Stimulated activated CD4-positive, alpha-beta T cell treated with anti-CD3 and anti-CD28 coated beads, Interleukin-12 subunit alpha, Interleukin-12 subunit beta, amount 100 ng/mL, for 4 hours (primary cell): ENCODE measurements around the gene TARS2.

Experiments used
- DNase-seq: peaks from one replicate; pipeline ENCODE4 v3.0.0-alpha.2; 2020

Gene TARS2

GRCh38 chr1:150511551-150511950 lies 24.3 kb downstream of the TARS2 start:
- no peak for DNase-seq

DNA sequence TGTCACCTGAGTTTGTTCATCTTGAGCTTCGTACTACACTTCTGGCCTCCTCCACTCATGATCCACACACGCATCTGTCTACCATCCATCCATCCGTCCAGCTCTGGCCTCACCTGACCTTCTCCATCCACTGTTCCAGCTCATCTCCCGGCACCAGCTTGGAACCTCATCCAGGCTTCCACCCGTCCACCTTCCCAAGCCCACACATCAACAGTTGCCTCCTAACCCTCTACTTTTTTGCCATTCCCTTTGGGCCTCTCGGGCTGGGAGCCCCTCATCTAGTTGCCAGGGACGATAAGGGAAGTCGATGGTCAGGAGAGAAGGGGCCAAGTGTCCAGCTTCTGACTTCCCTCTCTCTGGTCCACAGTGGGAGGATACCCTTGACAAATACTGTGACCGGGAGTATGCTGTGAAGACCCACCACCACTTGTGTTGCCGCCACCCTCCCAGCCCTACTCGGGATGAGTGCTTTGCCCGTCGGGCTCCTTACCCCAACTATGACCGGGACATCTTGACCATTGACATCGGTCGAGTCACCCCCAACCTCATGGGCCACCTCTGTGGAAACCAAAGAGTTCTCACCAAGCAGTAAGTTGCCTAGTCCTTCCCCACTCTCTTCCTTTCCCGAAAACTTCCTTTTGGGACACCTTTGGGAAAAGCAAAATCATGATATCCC lies 24.9 kb downstream of the TARS2 start:
- DNase-seq: no peak

GRCh38 chr1:150512846-150513245 lies 25.6 kb downstream of the TARS2 start:
- DNase-seq: no peak

GRCh38 chr1:150513351-150513791 lies 26.2 kb downstream of the TARS2 start:
- DNase-seq: no peak

- DNase-seq: no peak
Observed at GRCh38 chr1:150514260-150514659, 27.0 kb downstream of the TARS2 start.

- peak; percentile 4 for DNase-seq
Observed at GRCh38 chr1:150514913-150515327, 27.7 kb downstream of the TARS2 start.

DNA sequence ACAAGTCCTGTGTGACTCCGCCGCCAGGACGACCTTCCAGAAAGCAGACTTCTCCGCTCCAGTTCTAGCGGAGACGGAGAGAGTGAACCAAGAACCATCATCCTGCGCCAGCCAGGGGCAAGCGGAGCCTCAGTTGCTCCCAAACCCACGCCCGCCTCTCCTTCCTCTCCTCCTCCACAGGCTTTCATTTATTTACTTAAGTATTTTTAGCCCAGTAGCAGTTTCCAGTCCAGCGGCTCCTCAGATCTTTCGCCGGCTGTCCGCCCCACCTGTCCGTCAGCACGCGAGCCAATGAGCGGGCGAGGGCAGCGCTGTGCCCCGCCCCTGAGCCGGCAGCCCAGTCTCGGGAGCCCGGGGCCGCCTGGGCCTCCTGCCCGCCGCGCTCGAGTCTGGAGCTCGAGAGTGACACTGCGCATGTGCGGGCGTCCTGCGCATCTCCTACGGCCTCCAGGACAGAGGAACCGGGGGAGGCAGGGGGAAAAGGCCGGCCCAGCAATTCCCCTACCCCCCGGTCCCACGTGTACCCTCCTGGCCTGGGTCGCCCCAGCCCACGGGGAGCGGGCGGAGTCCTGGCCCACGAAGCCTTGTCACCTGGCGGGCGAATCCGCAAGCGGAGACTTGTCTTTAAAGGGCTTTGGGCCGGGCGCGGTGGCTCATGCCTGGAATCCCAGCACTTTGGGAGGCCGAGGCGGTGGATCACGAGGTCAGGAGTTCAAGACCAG lies 28.3 kb downstream of the TARS2 start, which contains the start of gene FALEC:
TSS of gene FALEC (plus strand) at position 425 of the 722 bp plus-strand sequence.
- peak; percentile 89 for DNase-seq

DNA sequence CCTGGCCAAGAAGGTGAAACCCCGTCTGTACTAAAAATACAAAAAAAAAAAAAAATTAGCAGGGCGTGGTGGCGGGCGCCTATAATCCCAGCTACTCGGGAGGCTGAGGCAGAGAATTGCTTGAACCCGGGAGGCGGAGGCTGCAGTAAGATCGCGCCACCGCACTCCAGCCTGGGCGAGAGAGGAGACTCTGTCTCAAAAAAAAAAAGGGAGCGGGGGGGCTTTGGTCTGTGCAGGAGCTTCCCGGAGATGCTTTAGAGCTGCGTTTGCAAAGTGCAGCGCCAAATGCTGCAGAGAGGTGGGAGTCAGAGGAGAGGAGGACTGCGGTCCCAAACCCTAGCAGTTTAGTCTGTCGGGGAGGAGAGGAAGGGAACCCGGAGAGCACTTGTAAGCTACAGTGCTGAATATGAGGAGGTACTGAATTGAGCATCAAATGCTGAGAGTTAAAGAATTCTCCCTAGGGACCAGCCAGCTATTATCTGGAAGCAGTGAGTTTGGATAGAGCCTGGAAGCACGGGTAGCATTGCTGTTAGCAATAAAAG lies 28.9 kb downstream of the TARS2 start:
- no peak for DNase-seq

- DNase-seq: no peak
Observed at GRCh38 chr1:150516616-150517015, 29.4 kb downstream of the TARS2 start.

GRCh38 chr1:150521196-150521968 lies 34.2 kb downstream of the TARS2 start:
- no peak for DNase-seq

DNA sequence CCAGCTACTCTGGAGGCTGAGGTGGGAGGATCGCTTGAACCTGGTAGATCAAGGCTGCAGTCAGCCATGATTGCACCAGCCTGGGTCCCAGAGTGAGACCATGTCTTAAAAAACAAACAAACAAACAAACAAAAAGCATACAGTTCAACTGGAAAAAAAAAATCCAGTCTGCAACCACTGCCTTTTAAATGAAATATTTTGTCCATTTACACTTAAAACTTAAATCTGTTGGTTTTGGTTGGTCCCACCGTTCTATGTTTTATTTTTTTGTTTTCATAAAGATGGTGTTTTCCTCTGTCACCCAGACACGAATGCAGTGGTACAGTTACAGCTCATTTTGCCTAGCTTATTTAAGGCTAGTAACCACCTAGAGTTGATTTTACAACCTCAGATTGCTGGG lies 38.1 kb downstream of the TARS2 start:
- no peak for DNase-seq

DNA sequence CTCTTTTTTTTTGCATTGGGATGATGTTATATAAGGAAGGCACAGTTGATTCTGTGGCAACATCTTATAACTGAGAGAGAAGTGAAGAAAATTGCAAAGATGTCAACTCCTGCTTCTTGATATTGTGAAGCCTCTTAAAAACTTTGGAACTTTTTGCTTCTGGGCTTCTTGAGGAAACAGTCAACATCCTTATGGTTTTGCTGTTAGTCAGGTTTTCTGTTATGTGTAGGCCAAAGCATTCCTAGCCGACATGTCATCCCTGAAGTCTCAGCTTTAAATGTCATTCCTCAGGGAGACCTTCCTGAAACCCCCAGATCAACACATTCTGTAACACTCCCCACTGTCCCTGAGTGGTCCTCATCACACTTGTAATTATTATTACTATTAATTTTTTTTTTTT lies 41.0 kb downstream of the TARS2 start:
- DNase-seq: no peak

DNA sequence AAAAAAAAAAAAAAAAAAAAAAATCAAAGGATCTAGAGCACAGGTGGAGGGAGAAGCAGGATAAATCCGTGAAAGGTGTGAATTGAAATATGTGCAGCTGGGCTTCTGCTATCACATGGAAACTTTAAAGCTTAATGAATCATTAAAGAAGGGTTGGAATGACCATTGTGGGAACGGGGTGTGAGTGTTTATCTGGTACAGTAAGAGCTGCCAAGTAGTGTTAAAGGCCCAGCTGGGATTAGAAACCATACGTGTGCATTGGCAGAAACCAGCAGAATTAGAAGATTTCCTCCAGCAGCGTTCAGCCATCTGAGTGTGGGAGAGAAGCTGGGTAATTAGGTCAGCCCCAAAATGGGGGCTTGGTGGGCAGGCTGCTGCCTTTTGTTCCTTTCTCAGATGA lies 41.8 kb downstream of the TARS2 start:
- no peak for DNase-seq

GRCh38 chr1:150530491-150531159 lies 43.4 kb downstream of the TARS2 start:
- DNase-seq: no peak

- no peak for DNase-seq
Observed at GRCh38 chr1:150532860-150533259, 45.6 kb downstream of the TARS2 start.

- no peak for DNase-seq
Observed at GRCh38 chr1:150534002-150534401, 46.8 kb downstream of the TARS2 start.

DNA sequence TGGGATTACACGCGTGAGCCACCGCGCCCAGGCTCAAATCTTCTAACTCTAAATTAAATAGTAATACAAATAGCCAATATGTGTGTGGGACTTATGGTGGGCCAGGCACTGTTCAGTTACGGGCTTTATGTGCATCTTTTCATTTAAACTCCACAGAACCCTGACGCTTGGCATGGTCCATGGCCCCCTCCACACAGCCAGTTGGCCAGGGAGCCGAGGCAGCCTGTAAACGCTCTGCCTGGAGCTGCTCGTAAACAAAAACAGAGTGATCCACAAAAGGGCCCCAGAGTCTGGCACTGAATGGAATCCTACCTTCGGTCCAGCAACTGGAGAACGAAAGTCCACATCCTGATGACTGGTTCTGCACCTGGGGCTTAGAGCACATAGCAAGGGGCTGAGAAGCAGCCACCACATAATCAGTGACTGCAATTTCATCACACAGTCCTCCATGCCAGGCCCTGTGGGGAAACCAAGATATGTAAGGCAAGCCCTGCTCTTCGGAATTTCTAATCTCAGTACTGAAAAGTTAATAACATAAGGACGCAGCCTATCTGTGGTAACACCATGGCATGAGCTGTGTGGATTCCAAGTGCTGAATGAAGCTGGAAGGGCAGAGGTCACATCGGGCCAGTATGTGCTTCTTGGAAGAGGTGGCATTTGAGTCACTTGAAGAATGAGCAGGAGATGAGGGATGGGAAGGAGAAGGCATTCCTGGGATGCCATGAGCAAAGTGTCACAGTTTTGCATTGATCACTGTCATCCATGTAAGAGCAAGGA lies 48.5 kb downstream of the TARS2 start:
- DNase-seq: no peak

- no peak for DNase-seq
Observed at GRCh38 chr1:150536836-150537731, 49.9 kb downstream of the TARS2 start.

DNA sequence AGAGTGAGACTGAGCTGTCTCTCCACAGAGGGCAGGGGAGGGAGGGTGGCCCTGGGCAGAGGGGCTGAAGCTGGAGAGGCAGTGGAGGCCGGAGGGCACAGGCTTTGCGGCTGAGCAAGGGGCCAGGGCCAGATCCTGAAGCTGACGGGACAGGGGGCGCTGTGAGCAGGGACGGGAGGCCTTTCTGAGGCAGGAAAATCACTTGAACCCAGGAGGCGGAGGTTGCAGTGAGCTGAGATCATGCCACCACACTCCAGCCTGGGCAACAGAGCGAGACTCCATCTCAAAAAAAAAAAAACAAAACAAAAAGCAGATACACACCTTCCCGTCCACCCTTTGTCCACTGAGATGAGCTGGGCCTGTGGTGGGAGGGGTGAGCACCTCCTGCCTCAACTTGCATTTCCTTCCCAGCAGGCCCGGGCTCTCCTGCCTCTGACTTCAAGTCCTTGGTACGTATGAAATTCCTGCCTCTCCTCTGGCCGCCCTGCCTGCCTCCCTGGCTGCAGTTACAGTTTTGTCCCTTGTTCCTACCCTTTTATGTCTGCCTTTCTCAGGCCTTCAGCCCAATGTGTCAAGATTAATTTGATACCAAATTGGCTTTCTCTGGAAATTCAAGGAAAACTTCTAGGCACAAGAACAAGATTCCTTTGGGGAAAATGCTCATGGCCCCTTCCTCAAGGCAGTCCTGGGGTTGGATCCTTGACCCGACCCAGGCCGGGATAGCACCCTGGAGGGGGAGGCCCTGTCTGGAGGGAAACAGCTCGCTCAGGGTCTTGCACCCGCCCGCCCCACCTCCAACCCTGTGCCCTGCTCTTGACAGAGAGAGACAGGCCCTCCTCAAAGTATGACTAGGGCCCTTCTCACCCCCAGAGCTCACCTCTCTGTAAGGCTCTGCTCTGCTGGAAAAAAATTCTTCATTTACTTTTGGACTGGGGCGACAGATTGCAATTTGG lies 50.8 kb downstream of the TARS2 start:
- no peak for DNase-seq
